ENCODE results near the gene HSD11B1L.
"Not testable (repeated sequence)": the region's sequence is repeated elsewhere in the genome, so short reads cannot be mapped to it uniquely, and the experiment has no call there.

Gene HSD11B1L

GRCh38 chr19:5686647-5687359 lies 6.0 kb downstream of the HSD11B1L start:
- H2AFZ ChIP-seq, result peak overlapping the region; percentile 29
- peak overlapping the region; percentile 64 for H3K4me3 ChIP-seq (ENCODE audit: low read depth, low read length)
- TF ChIP-seq CTCF (IDR thresholded peaks at IDR 0.05), result peak; percentile 66
- peaks cover 10% of the 10 kb centered on the region for H3K79me2 ChIP-seq
- no peak overlapping the region for H3K9ac ChIP-seq
- no peaks in the 10 kb centered on the region for H3K27me3 ChIP-seq (ENCODE audit: control insufficient read depth, insufficient read depth, low read length)
- no peak overlapping the region for H3K27ac ChIP-seq
- H3K36me3 ChIP-seq (ENCODE audit: control insufficient read depth, insufficient read depth, low read length), result no peaks in the 10 kb centered on the region
- H3K4me1 ChIP-seq, result no peaks in the 10 kb centered on the region
- peak overlapping the region; percentile 85 for H3K4me2 ChIP-seq (ENCODE audit: low read length)
- no peaks in the 10 kb centered on the region for H3K9me3 ChIP-seq (ENCODE audit: control insufficient read depth, low read length)

- H3K4me2 ChIP-seq (ENCODE audit: low read length), result peak overlapping the region; percentile 85
- no peak overlapping the region for H3K27ac ChIP-seq
- H3K27me3 ChIP-seq (ENCODE audit: control insufficient read depth, insufficient read depth, low read length), result no peaks in the 10 kb centered on the region
- TF ChIP-seq CTCF (IDR thresholded peaks at IDR 0.05), result no peak
- no peaks in the 10 kb centered on the region for H3K9me3 ChIP-seq (ENCODE audit: control insufficient read depth, low read length)
- H3K9ac ChIP-seq, result no peak overlapping the region
- H3K4me3 ChIP-seq (ENCODE audit: low read depth, low read length), result peak overlapping the region; percentile 64
- no peaks in the 10 kb centered on the region for H3K36me3 ChIP-seq (ENCODE audit: control insufficient read depth, insufficient read depth, low read length)
- no peaks in the 10 kb centered on the region for H3K4me1 ChIP-seq
- peak overlapping the region; percentile 29 for H2AFZ ChIP-seq
- peaks cover 14% of the 10 kb centered on the region for H3K79me2 ChIP-seq
Observed at GRCh38 chr19:5687360-5688198, 6.8 kb downstream of the HSD11B1L start.

GRCh38 chr19:5688262-5688881 lies 7.5 kb downstream of the HSD11B1L start:
- H3K36me3 ChIP-seq (ENCODE audit: control insufficient read depth, insufficient read depth, low read length); H2AFZ ChIP-seq; H3K4me1 ChIP-seq; H3K9ac ChIP-seq; H3K27me3 ChIP-seq (ENCODE audit: control insufficient read depth, insufficient read depth, low read length); H3K4me3 ChIP-seq (ENCODE audit: low read depth, low read length); H3K4me2 ChIP-seq (ENCODE audit: low read length); H3K27ac ChIP-seq; H3K9me3 ChIP-seq (ENCODE audit: control insufficient read depth, low read length): not testable (repeated sequence)
- peaks cover 19% of the 10 kb centered on the region for H3K79me2 ChIP-seq

GRCh38 chr19:5690125-5690954 lies 9.5 kb downstream of the HSD11B1L start, which contains the start of gene RPL36:
Gene RPL36 (plus strand): TSS chr19:5690295. CDS start chr19:5690508, 213 bp downstream.
- Histone ChIP-seq H3K27ac (peak within 1 kb of the TSS; percentile 79), H3K36me3 (ENCODE audit: control insufficient read depth, insufficient read depth, low read length) (no peaks in the 10 kb centered on the region), H3K27me3 (ENCODE audit: control insufficient read depth, insufficient read depth, low read length) (no peaks in the 10 kb centered on the region), H3K4me3 (ENCODE audit: low read depth, low read length) (peak within 1 kb of the TSS; percentile 94), H3K4me1 (no peaks in the 10 kb centered on the region), H3K4me2 (ENCODE audit: low read length) (peak within 1 kb of the TSS; percentile 93), H2AFZ (peak within 1 kb of the TSS; percentile 85), H3K9me3 (ENCODE audit: control insufficient read depth, low read length) (no peaks in the 10 kb centered on the region), H3K9ac (peak within 1 kb of the TSS; percentile 69), H3K79me2 (peaks cover 26% of the 10 kb centered on the region)
- peak; percentile 95 for TF ChIP-seq CTCF (IDR thresholded peaks at IDR 0.05)
